Thyroid gland (tissue), 4 donors: ENCODE results near the gene EID3.

Experiments
- POLR2A ChIP-seq, 2 donors: fragments of 450-650 bp; IDR thresholded peaks; one replicate each; pipeline ENCODE4 v1.6.1; 2017; ENCODE audit warnings: antibody characterized with exemption in 2 of 2, mild to moderate bottlenecking in 2 of 2, moderate library complexity in 1 of 2
- TF ChIP-seq, protein P1 (sequence below), 6 experiments: fragments of 200-600 bp in 3 of 6; fragments of 450-650 bp in 3 of 6; sonication (generic) in 3 of 6; IDR thresholded peaks; one replicate each; pipeline ENCODE4 v1.5.1; 2016 to 2019; ENCODE audit warnings: antibody characterized with exemption in 6 of 6, mild to moderate bottlenecking in 2 of 6, inconsistent platforms in 1 of 6, moderate library complexity in 1 of 6

DNA sequence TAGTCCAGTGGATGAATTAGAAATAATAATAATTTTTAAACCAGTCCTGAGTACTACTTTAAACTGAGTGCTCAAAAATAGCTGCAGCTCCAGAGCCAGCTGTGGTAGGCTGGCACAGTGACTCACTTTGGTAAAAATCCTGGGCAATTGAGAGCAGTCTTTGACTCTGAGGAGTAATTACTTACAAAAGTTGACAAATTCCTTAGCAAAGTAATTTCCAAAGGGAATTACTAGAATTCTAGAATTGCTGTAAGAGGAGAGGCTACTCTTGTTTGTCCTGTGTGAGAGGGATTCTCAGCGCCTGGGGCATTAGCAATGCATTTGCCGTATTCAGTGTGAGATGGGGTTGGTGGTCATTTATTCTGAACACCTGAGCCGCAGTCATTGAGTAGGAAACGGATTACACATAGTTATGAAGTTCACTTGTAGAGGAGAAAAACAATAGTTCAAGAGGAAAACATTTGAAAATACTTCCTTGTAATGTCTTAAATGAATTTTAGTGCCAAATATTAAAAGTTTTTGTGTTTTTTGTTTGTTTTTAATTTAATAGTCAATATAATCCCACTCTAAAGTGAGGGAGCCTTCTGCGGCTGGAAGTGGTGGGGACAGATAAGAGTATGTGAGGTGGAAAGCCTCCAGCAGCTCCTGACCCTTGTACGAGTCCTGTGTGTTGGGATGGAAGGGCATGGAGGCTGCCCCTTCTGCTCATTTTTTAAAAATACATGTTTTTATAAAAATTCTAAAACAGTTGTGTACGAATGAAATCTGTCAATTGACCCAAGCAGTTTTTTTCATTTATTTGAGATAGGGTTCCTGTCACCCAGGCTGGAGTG, 41.9 kb downstream of the EID3 start:
- TF ChIP-seq, protein P1, sequence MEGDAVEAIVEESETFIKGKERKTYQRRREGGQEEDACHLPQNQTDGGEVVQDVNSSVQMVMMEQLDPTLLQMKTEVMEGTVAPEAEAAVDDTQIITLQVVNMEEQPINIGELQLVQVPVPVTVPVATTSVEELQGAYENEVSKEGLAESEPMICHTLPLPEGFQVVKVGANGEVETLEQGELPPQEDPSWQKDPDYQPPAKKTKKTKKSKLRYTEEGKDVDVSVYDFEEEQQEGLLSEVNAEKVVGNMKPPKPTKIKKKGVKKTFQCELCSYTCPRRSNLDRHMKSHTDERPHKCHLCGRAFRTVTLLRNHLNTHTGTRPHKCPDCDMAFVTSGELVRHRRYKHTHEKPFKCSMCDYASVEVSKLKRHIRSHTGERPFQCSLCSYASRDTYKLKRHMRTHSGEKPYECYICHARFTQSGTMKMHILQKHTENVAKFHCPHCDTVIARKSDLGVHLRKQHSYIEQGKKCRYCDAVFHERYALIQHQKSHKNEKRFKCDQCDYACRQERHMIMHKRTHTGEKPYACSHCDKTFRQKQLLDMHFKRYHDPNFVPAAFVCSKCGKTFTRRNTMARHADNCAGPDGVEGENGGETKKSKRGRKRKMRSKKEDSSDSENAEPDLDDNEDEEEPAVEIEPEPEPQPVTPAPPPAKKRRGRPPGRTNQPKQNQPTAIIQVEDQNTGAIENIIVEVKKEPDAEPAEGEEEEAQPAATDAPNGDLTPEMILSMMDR (IDR thresholded peaks at IDR 0.05), result no peak
- no peak for TF ChIP-seq POLR2A (IDR thresholded peaks at IDR 0.05)
